ENCODE measurements around the gene SLC2A4RG. TPM values are rescaled to one million over a fixed set of nuclear protein-coding genes. Genes with fewer than 3 reads are reported as not detected.

SLC2A4RG gene
- total and polyA plus RNA-seq, 2 of the 13 experiments (the other 11 are each of a cell fraction or from before 2014, with no cell fraction given), result 91.4 to 95.9 TPM

DNA sequence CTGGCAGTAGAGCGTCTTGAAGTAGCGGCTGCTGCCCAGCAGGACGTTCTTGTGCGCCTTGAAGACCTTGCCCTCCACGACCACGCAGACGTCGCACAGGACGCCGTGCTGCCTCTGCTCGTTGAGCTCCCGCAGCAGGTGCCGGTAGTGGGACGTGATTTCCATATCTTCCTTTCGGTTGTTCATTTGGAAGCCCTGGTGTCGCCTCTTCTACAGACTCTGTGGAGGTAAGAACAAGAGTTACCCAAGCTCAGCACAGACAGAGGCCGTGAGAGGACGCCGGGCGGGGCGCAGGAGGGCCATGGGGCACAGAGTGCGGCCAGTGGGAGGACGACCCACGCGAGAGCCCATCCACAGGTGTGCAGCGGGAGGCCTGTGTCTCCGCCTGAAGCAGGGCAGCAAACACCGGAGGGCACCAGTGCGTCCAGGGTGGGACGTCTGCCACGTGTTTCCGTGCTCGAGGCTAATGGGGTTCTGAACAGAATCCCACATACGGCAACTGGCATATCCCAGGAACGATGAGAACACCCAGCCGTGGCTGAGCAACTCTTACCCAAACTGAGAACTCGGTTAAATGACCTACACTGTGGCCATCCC is 51.1 kb downstream of the SLC2A4RG start (continued):
- TF ChIP-seq, protein P1, sequence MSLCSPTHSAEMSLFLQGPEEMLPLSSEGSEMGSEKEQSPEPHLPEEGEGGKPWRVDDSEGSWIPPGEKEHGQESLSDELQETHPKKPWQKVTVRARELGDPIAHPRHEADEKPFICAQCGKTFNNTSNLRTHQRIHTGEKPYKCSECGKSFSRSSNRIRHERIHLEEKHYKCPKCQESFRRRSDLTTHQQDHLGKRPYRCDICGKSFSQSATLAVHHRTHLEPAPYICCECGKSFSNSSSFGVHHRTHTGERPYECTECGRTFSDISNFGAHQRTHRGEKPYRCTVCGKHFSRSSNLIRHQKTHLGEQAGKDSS (CRISPR knock-in tag; IDR thresholded peaks at IDR 0.05; ENCODE audit: borderline replicate concordance, low read depth), result no peak
- TF ChIP-seq, protein P2, sequence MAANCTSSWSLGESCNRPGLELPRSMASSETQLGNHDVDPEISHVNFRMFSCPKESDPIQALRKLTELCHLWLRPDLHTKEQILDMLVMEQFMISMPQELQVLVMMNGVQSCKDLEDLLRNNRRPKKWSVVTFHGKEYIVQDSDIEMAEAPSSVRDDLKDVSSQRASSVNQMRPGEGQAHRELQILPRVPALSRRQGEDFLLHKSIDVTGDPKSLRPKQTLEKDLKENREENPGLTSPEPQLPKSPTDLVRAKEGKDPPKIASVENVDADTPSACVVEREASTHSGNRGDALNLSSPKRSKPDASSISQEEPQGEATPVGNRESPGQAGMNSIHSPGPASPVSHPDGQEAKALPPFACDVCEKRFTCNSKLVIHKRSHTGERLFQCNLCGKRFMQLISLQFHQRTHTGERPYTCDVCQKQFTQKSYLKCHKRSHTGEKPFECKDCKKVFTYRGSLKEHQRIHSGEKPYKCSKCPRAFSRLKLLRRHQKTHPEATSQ (CRISPR knock-in tag; IDR thresholded peaks at IDR 0.05; ENCODE audit: borderline replicate concordance), result no peak
- TF ChIP-seq SNAPC2 (CRISPR knock-in tag; IDR thresholded peaks at IDR 0.05) (no peak), RXRB (CRISPR knock-in tag; IDR thresholded peaks at IDR 0.05; ENCODE audit: borderline replicate concordance) (no peak), SP4 (CRISPR knock-in tag; IDR thresholded peaks at IDR 0.05) (no peak), MAFK (conservative IDR thresholded peaks at IDR 0.05 in 1 of 2, IDR thresholded peaks at IDR 0.05 in 1 of 2; ENCODE audit: low read length in 2 of 2) (no peak), ZFP41 (CRISPR knock-in tag; IDR thresholded peaks at IDR 0.05; ENCODE audit: borderline replicate concordance) (no peak), PLRG1 (conservative IDR thresholded peaks at IDR 0.05) (no peak), IKZF1 (IDR thresholded peaks at IDR 0.05) (no peak), SALL1 (CRISPR knock-in tag; IDR thresholded peaks at IDR 0.05) (no peak), KDM5B (CRISPR knock-in tag; IDR thresholded peaks at IDR 0.05; ENCODE audit: borderline replicate concordance) (no peak), ZBTB3 (CRISPR knock-in tag; IDR thresholded peaks at IDR 0.05; ENCODE audit: borderline replicate concordance, low read depth) (no peak), MTA1 (CRISPR knock-in tag; IDR thresholded peaks at IDR 0.05; ENCODE audit: borderline replicate concordance) (no peak), SKI (IDR thresholded peaks at IDR 0.05; ENCODE audit: partially characterized antibody) (no peak), ATF7 (IDR thresholded peaks at IDR 0.05) (no peak), ATF7 (CRISPR knock-in tag; IDR thresholded peaks at IDR 0.05) (no peak), NPAS2 (CRISPR knock-in tag; IDR thresholded peaks at IDR 0.05; ENCODE audit: borderline replicate concordance) (no peak), GFI1 (CRISPR knock-in tag; IDR thresholded peaks at IDR 0.05; ENCODE audit: borderline replicate concordance) (no peak), ZNF839 (CRISPR knock-in tag; IDR thresholded peaks at IDR 0.05; ENCODE audit: borderline replicate concordance) (no peak), KLF9 (CRISPR knock-in tag; IDR thresholded peaks at IDR 0.05; ENCODE audit: low read depth) (no peak)
- TF ChIP-seq, protein P3, sequence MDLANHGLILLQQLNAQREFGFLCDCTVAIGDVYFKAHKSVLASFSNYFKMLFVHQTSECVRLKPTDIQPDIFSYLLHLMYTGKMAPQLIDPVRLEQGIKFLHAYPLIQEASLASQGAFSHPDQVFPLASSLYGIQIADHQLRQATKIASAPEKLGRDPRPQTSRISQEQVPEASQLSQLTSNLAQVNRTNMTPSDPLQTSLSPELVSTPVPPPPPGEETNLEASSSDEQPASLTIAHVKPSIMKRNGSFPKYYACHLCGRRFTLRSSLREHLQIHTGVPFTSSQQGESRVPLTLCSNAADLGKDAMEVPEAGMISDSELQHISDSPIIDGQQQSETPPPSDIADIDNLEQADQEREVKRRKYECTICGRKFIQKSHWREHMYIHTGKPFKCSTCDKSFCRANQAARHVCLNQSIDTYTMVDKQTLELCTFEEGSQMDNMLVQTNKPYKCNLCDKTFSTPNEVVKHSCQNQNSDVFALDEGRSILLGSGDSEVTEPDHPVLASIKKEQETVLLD (CRISPR knock-in tag; IDR thresholded peaks at IDR 0.05; ENCODE audit: low read depth), result no peak
- TF ChIP-seq, protein P4, sequence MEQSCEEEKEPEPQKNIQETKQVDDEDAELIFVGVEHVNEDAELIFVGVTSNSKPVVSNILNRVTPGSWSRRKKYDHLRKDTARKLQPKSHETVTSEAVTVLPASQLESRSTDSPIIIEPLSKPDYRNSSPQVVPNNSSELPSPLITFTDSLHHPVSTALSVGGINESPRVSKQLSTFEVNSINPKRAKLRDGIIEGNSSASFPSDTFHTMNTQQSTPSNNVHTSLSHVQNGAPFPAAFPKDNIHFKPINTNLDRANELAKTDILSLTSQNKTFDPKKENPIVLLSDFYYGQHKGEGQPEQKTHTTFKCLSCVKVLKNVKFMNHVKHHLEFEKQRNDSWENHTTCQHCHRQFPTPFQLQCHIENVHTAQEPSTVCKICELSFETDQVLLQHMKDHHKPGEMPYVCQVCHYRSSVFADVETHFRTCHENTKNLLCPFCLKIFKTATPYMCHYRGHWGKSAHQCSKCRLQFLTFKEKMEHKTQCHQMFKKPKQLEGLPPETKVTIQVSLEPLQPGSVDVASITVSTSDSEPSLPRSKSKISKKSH (CRISPR knock-in tag; IDR thresholded peaks at IDR 0.05; ENCODE audit: borderline replicate concordance), result peak; percentile 12; the same call in 1 of the 2 replicates
- TF ChIP-seq, protein P5, sequence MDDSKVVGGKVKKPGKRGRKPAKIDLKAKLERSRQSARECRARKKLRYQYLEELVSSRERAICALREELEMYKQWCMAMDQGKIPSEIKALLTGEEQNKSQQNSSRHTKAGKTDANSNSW (CRISPR knock-in tag; IDR thresholded peaks at IDR 0.05; ENCODE audit: borderline replicate concordance), result no peak

Data from HepG2 (cell line).